Measurements from ENCODE around the gene TCF7L2.

DNA sequence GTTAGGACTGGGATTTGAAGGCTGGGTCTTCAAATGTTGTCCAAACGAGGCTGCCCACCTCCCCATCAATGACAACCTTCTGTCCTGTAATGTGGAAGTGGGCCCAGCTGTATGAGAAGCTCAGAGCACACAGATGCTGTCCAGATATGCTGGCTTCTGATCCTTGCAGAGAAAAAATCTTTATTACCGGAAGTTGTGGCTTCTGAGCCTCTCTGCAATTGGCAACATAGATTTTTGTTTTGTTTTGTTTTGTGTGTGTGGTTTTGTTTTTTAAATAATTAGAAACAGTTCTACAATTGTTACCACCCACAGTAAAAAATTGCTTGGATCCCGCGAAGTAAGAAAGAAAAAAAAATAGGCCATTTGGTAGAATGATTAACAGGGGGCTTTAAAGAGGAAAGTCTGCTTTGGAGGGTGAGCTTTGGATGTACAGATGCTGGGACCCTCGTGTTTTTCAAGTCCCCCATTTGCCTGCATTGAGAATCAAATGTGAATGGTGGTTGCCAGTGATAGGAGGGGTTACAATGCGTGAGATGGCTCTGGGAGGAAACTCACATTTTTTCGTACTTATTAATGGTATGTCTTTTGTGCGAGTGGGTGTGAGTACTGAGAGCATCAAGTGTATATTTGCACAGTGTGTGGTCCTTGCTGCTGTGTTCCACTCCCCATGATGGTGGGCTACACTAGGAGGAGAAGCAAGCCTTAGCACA, 153.2 kb downstream of the TCF7L2 start:
- TF ChIP-seq, protein P1, sequence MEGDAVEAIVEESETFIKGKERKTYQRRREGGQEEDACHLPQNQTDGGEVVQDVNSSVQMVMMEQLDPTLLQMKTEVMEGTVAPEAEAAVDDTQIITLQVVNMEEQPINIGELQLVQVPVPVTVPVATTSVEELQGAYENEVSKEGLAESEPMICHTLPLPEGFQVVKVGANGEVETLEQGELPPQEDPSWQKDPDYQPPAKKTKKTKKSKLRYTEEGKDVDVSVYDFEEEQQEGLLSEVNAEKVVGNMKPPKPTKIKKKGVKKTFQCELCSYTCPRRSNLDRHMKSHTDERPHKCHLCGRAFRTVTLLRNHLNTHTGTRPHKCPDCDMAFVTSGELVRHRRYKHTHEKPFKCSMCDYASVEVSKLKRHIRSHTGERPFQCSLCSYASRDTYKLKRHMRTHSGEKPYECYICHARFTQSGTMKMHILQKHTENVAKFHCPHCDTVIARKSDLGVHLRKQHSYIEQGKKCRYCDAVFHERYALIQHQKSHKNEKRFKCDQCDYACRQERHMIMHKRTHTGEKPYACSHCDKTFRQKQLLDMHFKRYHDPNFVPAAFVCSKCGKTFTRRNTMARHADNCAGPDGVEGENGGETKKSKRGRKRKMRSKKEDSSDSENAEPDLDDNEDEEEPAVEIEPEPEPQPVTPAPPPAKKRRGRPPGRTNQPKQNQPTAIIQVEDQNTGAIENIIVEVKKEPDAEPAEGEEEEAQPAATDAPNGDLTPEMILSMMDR (IDR thresholded peaks at IDR 0.05; ENCODE audit: insufficient read depth, low read length, poor library complexity, severe bottlenecking), result no peak
- no peak for TF ChIP-seq EZH2phosphoT487 (conservative IDR thresholded peaks at IDR 0.05; ENCODE audit: low read length)

Measured in SU-DHL-6 (cell line).